Fibroblast of skin of abdomen (primary cell): ENCODE data around the gene F7.

Experiments
- DNase-seq: peaks from one replicate; pipeline ENCODE4 v3.0.0-alpha.2; 2013

The F7 gene

DNA sequence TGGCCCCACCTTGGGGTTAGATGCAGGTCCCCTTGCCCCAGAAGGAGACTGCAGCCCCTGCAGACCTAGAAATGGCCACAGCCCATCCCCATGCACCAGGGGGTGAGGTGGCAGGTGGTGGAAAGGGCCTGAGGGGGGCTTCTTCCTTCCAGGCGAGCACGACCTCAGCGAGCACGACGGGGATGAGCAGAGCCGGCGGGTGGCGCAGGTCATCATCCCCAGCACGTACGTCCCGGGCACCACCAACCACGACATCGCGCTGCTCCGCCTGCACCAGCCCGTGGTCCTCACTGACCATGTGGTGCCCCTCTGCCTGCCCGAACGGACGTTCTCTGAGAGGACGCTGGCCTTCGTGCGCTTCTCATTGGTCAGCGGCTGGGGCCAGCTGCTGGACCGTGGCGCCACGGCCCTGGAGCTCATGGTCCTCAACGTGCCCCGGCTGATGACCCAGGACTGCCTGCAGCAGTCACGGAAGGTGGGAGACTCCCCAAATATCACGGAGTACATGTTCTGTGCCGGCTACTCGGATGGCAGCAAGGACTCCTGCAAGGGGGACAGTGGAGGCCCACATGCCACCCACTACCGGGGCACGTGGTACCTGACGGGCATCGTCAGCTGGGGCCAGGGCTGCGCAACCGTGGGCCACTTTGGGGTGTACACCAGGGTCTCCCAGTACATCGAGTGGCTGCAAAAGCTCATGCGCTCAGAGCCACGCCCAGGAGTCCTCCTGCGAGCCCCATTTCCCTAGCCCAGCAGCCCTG, 12.8 kb downstream of the F7 start:
- DNase-seq: no peak

DNA sequence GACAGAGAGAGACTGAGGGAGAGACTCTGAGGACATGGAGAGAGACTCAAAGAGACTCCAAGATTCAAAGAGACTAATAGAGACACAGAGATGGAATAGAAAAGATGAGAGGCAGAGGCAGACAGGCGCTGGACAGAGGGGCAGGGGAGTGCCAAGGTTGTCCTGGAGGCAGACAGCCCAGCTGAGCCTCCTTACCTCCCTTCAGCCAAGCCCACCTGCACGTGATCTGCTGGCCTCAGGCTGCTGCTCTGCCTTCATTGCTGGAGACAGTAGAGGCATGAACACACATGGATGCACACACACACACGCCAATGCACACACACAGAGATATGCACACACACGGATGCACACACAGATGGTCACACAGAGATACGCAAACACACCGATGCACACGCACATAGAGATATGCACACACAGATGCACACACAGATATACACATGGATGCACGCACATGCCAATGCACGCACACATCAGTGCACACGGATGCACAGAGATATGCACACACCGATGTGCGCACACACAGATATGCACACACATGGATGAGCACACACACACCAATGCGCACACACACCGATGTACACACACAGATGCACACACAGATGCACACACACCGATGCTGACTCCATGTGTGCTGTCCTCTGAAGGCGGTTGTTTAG, 13.7 kb downstream of the F7 start:
- DNase-seq: no peak

DNA sequence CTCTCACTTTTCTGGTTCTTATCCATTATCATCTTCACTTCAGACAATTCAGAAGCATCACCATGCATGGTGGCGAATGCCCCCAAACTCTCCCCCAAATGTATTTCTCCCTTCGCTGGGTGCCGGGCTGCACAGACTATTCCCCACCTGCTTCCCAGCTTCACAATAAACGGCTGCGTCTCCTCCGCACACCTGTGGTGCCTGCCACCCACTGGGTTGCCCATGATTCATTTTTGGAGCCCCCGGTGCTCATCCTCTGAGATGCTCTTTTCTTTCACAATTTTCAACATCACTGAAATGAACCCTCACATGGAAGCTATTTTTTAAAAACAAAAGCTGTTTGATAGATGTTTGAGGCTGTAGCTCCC, 14.2 kb downstream of the F7 start:
- no peak for DNase-seq

DNA sequence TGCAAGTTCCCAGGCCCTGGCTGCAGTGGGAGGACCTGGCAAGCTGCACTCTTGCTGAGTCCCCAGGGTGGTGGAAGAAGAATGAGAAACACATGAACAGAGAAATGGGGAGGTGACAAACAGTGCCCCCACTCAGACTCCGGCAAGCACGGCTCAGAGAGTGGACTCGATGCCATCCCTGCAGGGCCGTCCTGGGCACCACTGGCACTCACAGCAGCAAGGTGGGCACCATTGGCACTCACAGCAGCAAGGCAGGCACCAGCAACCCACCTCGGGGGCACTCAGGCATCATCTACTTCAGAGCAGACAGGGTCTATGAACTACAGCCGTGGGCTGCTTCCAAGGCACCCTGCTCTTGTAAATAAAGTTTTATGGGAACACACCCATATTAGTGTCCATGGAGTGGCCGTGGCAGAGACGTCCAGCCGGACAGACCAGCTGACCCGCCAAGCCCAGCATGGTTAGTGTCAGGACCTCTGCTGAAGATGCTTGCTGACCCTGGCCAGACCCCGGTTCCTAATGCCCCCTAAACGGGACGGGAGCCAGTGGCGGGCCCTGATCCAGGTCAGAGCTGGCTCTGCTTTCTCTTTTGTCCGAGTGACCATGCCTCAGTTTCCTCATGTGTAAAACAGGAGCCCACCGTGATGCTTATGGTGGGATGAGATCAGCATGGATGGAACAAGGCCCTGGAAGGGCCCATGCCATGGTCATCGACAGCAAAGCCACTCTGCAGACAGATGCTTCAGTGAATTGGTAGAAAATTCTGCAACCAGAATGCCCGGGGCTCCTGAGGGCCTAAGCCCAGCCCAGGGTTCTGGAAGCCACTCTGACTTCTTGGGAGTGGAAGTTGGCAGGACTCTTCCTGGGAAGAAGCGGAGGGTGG, 14.9 kb downstream of the F7 start:
- DNase-seq: no peak

DNA sequence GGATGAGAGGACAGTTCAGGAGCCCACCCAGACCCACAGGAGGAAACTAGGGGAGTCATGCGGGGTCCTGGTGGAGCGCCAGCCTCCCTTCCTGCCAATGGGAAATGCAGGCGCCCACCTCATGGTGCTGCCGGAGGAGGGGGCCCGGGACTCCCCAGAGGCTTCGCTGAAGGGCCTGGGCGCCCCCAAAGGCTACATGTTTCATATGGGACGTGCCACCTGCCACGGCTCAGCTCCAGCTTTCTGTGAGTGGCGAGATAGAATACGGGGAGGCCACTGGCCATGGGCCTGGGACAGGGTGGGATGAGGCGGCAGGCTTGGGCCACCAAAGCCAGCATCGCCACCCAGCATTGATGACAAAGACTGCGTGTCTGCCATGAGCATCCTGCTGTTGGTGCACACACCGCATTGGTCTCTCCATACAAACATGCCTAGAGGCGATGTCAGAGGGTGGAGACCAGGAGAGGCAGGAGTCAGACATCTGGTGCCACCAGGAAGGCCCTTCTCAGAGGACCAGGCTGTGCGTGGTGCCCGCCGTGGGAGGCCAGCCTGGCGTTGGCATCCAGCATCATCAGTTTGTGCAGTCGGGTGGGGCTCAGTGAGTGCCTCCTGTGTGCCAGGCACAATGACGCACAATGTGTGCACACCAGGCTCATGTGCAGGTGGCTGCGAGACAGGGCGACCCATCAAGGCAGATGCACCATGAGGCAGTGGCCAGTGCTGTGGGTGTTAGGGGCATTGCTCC, 15.8 kb downstream of the F7 start:
- DNase-seq: no peak

DNA sequence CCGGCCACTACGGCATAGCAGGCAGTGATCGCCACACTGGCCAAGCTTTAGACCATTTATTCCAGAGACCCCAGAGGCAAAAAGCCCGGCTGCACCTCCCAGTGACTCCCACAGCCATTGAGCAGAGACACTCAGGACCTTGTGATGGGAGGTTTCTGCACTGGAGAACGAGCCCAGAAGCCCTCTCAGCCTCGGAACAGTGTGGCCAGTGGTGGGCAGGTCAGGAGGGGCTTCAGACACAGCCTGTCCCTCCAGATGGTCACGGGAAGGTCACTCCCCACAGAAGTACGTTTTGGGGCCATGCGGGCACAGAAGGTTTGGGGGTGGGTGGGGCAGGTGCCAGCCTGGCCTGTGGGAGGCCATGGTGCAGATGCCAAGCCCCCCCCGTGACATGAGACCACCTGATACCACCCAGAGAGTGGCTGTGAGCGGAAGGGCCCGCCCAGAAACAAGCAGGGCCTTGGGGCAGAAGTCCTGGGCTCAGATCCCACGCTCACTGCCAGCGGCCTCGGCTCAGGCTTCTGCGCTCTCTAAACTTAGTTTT, 16.4 kb downstream of the F7 start:
- no peak for DNase-seq

DNA sequence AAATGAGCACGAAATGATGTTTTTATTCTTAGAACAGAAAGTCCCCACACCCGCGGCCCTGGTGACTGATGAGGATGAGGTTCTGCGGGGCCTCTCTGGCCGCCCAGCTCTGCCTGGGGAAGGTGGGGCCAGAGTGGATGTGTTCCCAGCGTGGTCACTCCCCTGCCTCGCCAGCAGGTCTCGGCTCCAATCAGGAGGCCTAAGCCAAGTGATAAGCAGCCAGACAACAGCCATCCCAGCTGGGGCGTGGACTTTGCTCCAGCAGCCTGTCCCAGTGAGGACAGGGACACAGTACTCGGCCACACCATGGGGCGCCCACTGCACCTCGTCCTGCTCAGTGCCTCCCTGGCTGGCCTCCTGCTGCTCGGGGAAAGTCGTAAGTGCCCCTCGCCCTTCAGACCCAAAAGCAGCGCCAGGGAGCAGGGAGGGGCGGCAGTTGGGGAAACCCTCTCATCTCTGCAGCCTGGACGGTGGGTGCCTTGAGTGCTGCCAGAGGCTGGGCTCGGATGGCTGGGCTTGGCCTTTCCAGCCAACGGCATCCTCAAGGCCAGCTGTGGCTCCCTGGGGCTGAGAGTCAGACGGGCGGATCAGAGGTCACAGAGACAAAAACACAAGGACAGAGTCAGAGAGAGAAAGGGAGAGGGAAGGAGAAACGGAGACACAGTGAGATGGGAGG, 17.1 kb downstream of the F7 start, which contains the start of gene F10:
F10 (plus strand) TSS at position 250 of the 676 bp plus-strand sequence; CDS start at position 307, 57 bp downstream.
- no peak for DNase-seq

DNA sequence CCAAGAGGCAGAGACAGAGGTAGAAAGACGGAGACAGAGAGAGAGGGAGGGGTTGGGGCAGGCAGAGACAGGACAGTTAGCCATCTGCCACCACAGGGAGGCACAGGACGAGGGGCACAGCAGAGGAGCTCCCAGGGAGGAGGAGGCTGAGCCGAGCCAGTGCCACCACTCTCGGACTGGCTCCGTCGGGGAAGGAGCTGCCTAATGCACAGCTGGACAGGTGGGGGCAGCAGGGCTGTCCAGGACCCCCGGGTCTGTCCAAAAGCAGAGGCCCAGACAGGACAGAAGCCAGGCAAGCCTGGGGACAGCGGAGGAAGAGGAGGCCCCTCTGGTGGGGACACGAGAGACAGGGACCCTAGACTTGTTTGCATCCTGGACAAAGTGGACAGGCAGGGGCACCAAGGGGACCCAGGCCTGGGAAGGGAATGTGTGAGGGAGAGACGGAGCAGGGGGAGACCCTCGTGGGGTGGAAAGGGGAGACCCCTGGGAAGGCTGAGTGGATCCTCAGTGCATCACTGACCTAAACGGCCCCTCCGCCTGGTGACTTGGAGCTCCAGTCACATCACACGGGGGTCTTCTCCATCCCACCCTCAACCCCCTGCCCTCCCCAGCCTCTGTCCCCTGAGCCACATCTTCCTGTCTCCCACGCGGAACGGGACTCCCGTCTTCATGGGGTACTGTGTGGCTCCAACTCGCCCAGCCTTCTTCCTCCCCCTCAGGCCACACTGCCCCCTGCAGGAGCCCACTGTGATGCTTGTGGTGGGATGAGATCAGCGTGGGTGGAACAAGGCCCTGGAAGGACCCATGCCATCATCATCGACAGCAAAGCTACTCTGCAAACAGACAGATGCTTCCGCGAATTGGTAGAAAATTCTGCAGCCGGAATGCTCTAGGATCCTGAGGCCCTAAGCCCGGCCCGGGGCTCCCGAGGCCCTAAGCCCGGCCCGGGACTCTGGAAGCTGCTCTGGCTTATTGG, 17.9 kb downstream of the F7 start:
- no peak for DNase-seq

DNA sequence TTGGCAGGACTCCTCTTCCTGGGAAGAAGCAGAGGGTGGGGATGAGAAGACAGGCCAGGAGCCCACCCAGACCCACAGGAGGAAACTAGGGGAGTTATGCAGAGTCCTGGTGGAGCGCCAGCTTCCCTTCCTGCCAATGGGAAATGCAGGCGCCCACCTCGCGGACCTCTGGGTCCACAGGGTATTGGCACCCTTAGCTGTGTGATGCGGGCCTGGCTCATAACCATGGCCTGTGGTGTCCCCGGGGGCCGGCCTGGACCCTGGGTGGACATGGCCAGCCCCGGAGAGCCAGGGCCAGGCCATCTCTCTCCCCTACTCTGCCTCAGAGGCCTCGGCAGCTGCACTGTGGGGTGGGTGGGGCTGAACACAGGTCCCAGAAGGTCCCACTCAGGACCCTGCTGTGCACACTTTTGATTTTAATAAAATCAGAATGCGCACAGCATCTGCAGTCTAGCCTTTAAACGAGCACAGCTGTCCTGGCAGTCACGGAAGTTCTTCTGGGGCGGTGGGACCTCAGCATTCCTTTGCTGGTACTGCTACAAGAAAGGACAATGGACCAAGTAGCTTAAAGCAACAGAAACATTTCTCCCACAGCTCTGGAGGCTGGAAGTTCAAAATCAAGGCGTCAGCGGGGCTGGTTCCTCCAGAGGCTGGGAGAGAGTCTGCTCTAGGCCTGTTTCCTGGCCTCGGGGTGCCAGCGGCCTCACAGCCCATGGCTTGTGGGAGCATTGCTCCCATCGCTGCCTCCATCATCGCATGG, 18.8 kb downstream of the F7 start:
- DNase-seq: no peak

DNA sequence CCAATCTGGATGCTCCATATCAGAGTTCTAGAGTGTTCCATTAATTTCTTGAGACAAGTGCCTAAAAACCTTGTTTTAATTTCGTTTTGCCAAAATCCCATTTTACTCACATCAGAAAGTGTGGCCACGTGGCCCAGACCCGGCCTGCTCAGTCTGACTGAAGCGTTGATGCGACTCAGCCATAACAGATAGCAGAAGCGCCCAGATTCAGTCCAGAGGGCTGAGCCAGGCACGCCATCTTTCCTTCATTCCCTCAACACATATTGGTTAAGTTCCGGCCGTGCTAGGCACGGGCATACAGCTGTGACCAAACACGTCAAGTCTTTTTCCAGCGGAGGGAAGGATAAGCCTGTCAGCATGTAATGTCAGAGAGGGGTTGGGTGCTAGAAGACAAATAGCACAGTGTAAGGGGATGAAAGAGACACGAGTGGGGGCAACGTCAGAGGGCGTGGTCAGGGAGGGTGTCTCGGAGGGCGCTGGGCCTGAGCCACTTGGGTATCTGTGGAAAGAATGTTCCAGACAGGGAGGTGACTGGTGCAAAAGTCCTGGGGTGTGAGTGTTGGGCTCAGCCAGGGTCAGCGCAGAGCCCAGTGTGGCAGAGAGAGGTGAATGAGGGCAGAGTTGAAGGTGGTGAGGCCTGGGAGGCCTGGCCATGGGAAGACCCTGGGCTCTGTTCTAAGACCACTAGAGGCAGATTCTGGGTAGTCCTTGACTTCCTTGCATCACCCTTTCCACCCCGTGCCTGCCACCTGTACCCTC, 20.1 kb downstream of the F7 start:
- no peak for DNase-seq

DNA sequence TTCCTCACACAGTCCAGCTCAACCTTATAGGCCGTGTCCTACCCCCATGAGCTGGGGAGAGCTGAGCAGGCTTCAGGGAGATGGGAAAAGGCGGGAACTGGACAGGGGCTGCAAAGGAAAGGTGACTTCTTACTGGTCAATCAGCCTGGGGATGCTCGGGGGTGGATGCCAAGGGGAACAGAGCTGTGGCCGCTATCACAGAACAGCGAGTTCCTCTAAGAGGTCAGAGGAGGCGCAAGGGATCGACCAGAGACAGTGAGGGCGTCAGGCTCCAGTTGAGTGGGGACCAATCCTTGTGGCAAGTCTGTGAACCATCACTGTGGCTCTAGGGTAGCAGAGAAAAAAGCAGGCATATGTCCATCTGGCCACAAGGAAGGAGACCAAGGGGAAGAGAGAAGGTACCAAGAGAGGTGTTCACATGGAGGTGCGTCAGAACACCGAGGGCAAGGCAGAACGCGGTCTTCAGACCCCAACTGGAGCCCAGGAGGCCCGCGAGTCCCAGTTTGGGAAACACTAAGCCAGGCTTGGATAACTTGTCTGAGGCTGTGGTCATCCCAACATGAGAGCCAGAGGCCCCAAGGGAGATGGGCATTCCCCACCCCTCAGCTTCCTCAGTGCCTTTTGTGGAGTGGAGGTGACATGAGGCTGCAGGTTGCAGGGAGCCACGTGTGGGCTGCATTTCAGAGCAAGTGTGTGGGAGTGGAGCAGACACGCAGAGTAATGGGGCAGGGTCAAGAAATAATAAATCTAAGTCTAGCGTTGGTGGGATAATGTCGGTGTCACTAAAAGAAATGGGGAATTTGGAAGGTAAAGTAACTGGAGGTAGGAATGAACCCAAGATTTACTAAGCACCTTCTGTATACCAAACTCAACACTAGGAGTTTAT, 20.9 kb downstream of the F7 start:
- DNase-seq: no peak

DNA sequence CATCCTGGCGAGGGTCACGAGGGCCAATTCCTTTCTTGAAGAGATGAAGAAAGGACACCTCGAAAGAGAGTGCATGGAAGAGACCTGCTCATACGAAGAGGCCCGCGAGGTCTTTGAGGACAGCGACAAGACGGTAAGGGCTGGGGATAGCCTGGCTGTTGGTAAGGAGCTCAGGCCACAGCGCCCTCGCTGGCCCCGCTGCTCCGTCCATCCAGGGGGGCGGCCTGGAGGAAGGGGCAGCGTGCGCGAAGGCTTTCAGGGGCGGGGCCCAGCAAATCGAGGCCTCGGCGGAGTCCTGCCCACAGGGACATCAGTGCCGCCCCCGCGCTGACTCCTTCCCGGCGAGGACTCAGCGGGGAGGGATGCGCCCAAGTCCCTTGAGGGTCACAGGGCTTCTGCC, 23.9 kb downstream of the F7 start:
- no peak for DNase-seq

DNA sequence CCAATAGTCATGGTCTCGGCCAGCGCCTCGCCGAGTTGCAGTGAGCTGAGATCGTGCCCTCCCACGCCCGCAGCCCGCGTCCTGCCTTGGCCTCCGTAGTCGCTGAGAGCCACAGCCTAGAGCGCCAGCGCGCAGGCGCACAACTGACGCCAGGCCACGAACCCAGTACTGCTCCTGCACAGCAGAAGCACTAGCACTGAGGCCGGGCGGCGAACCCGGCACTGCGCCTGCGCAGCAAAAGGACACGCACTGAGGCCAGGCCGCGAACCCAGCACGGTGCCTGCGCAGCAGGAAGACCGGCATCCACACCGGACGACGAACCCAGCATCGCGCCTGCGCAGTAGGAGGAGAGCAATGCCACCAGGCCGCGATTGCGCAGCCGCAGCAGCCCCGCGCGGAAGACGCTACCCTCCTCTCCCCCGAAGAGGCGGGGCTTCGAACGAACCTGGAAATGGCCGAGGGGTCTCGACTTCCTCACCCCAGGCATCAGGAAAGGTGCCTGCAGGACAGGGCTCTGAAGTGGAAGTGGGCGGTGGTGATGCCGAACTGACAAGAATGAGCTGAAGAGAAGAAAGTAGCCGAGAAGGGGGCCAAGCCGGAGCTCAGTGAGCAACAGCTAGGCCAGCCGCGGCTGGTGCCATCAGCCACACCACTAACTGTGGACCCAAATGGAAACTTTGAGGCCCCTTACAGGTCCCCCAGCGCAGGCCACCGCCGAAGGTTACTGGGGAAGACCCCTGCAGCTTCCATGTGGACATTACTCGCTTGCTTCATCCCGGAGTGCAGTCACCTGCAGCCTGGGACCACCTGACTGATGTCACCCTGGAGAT, 24.5 kb downstream of the F7 start:
- peak; percentile 4 for DNase-seq

DNA sequence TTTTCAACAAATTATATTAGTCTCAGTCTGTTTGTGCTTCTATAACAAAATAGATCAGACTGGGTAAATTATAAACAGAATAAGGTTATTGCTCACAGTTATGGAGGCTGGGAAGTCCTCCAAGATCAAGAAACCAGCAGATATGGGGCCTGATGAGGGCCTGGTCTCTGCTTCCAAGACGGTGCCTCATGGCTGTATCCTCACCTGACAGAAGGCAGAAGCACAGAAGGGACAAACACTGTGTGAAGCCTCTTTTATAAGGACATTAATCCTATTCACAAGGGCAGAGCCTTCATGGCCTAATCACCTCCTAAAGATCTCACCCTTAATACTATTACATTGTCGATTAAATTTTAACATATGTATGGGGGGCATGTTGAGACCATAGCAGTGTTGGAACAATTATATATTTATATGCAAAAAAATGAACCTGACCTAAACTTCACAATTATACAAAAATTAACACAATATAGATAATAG, 29.7 kb downstream of the F7 start:
- no peak for DNase-seq

DNA sequence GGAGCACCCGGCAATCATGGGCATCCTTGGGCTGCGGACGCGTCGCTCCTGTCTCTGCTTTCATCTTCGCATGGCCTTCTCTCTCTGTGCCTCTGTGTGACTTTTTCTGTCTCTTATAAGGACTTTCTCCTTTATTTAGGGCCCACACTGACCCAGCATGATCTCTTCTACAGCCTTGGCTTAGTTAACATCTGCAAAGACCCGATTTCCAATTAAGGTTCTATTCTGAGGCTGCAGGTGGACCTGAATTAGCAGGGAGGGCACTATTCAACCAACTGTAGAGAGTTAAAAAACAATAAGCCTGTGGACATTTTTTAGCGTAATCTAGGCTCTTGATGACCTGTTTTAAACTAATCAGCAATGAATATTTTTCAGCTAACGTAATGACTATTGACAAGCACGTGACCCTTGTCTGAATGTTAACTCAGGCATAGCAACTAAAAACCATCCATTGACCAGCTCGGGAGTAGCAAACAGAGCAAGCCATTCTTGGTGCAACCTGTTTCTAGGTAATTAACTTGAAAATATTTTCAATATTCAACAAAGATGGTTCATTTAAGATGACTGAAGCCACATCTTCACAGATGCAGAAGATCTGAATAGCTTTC, 32.2 kb downstream of the F7 start:
- no peak for DNase-seq
